ENCODE data around the gene ZNF768.

GRCh38 chr16:30574678-30575077 lies 48.3 kb upstream of the ZNF768 start:
- TF ChIP-seq, protein P1, sequence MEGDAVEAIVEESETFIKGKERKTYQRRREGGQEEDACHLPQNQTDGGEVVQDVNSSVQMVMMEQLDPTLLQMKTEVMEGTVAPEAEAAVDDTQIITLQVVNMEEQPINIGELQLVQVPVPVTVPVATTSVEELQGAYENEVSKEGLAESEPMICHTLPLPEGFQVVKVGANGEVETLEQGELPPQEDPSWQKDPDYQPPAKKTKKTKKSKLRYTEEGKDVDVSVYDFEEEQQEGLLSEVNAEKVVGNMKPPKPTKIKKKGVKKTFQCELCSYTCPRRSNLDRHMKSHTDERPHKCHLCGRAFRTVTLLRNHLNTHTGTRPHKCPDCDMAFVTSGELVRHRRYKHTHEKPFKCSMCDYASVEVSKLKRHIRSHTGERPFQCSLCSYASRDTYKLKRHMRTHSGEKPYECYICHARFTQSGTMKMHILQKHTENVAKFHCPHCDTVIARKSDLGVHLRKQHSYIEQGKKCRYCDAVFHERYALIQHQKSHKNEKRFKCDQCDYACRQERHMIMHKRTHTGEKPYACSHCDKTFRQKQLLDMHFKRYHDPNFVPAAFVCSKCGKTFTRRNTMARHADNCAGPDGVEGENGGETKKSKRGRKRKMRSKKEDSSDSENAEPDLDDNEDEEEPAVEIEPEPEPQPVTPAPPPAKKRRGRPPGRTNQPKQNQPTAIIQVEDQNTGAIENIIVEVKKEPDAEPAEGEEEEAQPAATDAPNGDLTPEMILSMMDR (IDR thresholded peaks at IDR 0.05) = no peak
- no peak for TF ChIP-seq POLR2AphosphoS5 (IDR thresholded peaks at IDR 0.05)

All from breast epithelium (tissue), 3 donors.